HG03045 (cell line): ENCODE results near the gene AXIN1.

Experiments
- ATAC-seq: cut with Tn5 transposase; IDR thresholded peaks from one replicate; pipeline ENCODE4 v1.9.1; 2021; ENCODE audit warnings: mild to moderate bottlenecking, moderate library complexity; ENCODE audit not compliant: unreplicated experiment

AXIN1 gene

DNA sequence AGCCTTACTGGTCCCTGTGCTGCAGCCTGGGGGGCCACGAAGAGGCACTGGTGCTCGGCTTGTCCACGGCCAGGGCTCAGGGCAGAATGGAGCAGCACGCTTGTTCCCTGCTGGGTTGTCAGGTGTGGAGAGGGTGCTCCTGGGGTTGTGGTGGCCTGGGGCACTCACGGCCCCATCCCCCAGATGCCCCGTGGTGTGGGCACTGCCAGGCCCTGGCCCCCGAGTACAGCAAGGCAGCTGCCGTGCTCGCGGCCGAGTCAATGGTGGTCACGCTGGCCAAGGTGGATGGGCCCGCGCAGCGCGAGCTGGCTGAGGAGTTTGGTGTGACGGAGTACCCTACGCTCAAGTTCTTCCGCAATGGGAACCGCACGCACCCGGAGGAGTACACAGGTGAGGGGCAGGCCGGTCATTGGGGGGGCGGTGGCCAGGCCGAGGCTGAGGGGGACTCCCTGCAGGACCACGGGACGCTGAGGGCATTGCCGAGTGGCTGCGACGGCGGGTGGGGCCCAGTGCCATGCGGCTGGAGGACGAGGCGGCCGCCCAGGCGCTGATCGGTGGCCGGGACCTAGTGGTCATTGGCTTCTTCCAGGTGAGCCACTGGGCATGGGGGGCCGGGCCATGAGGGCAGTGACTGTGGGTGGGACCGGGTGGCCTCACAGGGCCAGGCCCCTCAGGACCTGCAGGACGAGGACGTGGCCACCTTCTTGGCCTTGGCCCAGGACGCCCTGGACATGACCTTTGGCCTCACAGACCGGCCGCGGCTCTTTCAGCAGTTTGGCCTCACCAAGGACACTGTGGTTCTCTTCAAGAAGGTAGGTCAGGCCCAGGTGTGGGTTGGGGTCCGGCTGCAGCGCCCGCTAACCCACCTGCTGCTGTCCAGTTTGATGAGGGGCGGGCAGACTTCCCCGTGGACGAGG, 68.1 kb downstream of the AXIN1 start:
- no peak for ATAC-seq

DNA sequence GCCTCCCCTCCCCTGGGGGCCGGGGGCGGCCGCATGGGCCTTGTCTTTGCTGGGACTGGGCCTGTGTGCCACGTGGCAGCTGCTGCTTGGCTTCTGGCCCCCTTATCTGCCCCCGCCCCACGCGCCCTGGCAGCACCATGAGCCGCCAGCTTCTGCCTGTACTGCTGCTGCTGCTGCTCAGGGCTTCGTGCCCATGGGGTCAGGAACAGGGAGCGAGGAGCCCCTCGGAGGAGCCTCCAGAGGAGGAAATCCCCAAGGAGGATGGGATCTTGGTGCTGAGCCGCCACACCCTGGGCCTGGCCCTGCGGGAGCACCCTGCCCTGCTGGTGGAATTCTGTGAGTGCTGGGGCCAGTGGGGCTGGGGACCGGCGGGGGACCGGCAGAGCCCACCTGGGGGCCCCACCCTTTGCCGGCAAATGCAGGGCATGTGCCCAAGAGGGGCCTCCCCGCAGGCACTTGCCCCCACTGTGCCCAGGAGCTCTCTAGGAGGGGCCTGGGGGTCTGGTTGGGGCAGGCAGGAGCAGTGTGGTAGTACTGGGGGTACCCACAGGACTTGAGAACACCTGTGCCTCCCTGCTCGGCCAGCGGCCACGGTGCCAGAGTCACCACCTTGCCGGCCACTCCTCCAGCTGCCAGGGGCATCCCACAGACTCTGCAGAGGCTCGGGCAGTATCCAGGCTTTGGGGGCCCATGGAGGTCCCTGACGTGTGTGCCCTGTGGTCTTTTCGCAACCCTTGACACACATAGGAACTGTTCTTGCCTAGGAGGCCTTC, 69.3 kb downstream of the AXIN1 start, which contains the start of gene PDIA2:
Gene PDIA2 (plus strand): TSS at position 132 of the 773 bp plus-strand sequence. CDS start 6 bp downstream, at position 138.
- no peak for ATAC-seq

DNA sequence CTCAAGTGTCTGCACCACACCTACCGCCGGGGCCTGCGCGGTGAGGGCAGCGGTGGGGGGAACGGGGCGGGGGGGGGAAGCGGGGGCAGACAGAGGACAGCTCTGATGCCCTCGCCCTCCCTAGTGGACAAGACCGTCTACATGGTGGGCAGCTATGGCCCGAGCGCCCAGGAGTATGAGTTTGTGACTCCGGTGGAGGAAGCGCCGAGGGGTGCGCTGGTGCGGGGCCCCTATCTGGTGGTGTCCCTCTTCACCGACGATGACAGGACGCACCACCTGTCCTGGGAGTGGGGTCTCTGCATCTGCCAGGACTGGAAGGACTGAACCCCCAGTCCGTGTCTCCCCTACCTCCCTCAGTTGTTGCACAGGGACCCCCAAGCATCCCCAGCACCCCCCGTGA, 70.0 kb downstream of the AXIN1 start:
- no peak for ATAC-seq

DNA sequence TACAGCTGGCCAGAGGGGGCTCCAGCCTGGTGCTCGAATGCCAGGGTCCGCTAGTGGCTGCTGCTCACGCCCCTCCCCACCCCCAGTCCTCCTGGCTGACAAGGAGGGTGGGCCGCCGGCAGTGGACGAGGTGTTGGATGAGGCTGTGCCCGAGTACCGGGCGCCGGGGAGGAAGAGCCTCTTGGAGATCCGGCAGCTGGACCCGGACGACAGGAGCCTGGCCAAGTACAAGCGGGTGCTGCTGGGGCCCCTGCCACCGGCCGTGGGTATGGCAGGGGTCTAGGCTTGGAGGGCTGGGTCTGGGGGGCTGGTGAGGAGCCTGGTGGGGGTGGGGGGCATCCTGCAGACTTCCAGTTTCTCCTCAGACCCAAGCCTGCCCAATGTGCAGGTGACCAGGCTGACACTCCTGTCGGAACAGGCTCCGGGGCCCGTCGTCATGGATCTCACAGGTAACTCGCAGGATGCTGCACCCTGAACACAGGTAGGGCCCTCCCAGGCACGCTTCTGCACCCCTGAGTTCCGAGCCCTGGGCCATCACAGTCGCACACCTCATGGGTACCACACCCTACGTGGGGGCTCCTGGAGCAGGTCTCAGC, 70.8 kb downstream of the AXIN1 start:
- ATAC-seq, result no peak

DNA sequence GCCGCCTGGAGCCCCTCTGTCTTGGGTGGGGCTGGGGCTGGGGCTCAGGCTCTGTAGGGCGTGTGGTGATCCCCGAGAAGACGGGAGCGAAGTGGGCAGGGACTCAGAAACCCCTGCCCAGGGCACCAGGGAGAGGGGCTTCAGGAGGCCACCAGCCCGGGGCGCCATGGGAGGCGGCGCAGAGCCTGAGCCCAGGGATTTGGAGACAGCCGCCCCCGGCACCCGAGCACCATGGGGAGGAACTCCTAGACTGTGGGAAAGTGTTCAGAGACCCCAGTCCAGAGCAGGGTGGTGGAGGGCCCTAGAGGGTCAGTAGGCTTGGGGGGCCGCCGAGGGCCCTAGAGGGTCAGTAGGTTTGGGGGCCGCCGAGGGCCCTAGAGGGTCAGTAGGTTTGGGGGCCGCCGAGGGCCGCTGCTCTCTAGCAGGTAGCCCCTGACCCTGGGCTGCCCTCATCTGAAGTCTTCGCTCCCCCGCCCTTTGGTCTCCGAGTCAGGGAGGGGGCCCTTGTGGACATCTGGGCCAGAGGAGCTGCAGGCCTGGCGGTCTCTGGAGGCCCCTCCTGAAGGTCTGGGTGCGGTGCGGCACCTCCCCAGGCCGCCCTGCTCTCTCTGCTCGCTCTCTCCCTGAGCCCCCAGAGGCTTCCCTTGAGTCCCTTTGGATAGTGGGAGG, 71.4 kb downstream of the AXIN1 start:
- ATAC-seq, result no peak

DNA sequence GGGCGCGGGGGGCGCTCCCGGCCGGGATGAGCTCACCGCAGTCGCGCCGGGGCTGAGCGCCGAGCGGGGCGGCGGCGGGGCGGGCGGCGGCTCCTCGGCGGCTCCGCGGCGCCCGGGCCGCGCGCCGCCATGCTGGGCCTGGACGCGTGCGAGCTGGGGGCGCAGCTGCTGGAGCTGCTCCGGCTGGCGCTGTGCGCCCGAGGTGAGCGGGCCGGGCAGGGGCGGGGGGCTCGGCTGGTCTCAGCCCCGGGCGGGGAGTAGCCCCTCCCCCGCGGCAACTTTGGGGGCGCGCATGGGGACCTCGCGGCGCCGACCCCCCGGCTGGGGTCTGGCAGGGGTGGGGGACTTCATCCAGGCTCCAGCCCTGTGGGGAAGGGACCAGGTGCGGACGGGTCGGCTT, 72.0 kb downstream of the AXIN1 start, which contains the start of gene ARHGDIG:
Gene ARHGDIG (plus strand): TSS at position 40 of the 400 bp plus-strand sequence. CDS start 90 bp downstream, at position 130.
- no peak for ATAC-seq

DNA sequence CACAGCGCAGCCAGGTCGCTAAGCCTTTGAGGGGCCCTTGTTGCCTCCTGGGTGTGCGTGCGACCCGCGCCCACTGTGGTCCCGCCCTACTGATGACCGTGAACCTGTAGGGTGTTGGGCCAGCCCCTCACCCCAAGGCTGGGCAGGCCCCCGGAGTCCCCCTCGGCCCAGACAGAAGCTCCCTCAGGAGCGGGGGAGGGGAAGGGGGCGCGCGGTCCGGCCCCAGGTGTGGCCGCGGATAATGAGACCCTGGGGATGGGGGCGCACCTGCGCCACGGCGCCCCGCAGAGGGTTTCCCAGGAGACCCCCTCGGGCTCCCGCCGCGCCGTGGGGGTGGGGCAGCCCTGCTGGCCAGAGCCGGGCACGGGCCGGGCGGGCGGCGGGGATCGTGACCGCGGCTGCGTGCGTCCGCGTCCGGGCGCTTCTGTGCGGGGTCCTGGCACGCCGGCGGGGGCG, 72.5 kb downstream of the AXIN1 start:
- ATAC-seq, result no peak

DNA sequence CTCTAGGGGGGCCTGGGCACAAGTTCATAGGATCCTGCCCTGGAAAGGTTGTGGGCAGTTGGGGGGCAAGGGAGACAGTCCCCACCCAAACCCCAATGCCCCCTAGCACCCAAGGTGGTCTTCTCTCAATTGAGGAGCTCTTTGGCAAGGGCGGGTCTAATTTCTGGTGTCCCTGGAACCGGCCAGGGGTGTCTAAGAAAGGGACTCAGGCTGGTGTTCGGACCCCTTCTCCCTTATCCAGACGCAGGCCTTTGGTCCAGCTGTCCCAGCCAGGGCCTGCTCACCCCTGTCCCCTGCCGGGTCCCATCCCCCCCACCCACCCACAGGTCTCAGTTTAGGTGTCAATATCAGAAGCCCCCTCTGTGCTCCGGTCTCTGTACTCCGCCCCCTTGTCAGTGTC, 73.0 kb downstream of the AXIN1 start:
- no peak for ATAC-seq

DNA sequence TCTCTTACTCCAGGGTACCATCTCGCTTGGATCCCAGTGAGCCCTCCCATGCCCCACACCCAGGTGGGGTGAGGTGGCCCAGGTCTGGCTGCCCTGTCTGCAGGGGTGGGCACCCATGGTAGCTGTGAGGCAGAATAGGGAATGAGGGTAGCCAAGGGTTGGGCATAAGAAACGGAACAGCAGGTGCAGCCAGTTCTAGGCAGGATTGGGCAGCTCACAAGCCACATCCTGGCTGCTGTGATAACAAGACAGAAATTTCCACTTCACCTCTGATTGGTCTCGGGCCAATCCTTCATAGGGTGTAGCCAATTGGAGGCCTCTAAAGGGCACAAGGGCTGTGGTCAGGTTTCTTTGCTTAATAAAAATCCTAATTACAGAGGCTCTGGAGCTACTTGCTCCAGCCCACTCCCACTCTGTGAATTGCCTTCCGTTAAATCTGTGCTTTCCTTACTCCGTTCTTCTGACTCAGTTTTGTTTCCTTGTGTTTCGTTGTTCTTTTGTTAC, 73.6 kb downstream of the AXIN1 start:
- no peak for ATAC-seq

DNA sequence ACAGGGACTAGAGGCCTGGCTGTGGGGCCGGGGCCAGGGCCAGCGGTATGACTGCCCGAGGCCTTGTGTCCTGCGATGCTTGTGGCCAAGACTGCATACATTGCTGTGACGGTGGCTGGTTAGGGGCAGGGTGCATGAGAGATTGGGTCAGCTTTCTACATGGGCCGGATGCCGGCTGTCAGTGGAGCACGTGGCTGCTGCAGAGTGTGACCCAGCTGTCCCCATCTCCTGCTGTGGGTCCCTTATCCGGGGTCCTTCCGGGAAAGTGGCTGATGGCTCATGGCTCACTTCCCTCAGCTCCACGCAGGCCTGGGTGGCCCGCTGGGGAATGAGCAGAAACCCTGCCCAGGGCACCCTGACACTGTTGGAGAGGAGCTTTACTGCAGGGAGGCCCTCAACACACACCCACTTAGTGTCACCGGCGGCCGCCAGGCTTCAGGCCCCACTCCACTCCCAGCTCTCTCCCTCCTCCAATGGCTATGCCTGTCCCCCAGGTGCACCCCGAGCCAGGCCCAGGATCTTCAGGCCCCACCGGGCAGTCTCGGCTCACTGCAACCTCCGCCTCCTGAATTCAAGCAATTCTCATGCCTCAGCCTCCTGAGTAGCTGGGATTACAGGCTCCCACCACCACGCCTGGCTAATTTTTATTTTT, 76.0 kb downstream of the AXIN1 start:
- ATAC-seq, result no peak

DNA sequence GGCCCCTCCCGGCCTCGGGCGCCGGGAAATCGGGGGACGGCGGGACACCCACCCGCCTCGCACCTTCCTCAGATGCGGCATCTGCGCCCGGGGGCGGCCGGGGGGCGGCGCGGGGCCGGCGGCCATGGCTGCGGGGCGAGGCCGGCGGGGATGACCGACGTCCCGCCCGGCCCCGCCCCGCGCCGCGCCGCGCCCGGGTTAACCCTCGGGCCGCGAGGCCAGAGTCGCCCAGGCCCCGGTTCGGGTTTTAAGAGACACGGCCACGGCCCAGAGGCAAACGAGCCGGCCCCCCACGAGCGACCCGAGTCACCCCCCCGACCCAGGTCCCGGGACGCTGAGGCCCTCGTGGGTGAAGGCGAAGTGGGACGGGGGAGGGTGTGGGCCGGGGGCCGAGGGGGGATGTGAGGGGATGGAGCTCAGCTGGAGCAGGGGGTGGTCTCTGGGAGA, 76.7 kb downstream of the AXIN1 start, which contains the start of gene RGS11:
Gene RGS11 (minus strand): TSS at position 159 of the 447 bp plus-strand sequence. CDS start 33 bp downstream, at position 126.
- ATAC-seq, result no peak

DNA sequence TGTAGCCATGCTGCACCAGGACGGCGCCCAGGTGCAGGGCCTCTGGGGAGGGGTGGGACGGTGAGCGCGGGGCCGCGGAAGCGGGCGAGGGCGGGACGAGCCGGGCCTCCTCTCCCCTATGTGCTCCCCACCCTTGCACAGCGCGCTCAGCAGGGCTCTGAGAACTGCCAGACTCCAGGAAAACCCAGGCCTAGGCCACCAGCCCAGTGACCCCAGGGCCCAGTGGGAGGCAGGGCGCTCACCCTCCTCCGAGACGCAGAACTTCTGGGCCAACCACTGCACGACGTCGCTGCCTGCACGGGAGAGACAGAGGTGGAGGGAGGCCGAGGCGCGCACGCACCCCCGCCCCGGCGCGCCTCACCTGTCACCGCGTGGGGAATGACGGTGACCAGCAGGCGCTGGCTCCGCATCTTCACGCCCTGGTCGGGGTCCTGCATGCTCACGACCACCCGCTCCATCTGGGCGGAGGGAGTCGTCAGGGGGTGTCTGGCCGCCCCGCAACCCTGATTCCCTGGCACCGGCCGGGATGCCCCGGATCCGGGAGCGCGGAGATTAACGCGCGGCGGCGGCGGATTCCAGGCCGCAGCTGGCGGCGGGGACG, 77.4 kb downstream of the AXIN1 start:
- no peak for ATAC-seq

DNA sequence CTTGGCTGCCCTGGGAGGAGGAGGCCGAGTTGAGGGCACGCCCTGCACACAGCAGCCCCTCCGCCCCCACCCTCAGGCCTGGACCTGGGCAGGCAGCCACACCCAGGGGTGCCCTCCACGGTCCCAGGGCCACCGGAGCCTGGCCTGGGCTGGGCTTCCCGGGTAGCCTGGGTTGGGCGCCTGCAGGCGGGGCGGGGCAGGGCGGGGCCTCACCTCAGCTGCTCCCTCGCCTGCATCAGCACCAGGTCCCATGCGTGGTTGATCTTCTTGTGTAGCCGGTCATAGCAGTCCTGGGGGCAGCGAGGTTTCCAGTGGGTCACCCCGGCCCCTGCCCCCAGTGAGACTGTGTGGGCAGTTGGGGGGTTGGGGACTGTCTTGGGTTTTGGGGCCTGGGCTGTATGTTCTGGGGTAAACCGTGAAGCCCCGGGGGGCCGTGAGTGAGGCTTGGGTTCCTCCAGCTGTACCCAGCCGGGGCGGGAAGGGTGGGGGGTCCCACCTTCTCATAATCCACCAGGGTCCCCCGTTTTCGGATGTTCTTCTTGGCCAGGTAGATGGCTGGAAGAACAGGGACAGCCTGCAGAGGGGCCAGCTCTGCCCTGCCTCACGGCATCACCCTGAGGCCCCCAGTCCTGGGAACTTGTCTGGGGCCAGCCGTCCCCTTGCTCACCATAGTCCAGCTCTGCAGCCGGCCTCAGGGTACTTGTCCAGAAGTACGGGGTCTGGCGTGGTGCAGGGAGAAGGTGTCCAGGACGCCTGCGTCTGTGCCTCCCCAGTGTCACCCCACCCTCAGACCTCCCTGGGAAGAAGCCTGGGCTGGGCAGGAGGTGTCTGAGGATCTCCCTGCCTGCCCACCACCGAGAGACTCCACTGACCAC, 78.7 kb downstream of the AXIN1 start:
- no peak for ATAC-seq

DNA sequence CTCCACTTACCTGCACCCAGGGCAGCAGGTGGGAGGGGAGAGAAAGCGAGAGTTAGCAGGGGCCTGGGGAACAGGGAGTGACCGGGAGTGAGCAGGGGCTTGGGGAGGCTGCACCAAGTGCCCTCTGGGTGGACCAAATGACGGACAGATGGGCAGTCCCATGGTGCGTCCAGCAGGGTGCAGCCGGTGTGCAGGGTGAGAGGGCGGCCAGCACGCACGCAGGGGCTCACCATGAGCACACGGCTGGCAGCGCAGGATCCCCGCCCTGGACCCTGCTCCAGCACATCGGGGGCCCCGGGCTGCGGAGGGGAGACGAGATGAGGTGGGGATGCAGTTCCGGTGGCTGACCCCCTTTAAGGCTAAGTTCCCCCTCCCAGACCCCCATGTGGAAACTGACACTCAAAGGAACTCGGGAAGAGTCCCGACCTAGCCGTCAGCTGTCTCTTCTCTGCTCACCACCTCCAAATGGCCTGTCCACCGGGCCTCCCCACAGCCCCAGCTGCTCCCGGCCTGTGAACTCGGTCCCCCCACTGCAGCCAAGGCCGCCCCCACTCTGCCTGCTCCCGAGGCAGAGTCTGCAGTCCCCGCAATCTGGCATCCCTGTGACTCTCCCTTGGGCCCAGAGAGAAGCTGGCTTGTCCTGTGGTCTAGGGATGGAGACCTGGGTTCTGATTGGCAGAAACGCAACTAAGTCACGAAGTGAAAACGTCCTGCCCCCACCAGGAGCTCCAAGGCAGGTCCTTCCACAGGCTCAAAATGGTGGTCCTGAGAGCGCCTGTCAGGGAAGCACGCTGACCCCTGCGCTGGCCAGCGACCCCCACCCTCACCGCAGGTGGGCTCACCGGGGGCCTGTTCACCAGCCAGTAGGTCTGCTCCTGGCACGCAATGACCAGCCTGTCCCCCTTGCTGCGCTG, 79.6 kb downstream of the AXIN1 start:
- no peak for ATAC-seq

DNA sequence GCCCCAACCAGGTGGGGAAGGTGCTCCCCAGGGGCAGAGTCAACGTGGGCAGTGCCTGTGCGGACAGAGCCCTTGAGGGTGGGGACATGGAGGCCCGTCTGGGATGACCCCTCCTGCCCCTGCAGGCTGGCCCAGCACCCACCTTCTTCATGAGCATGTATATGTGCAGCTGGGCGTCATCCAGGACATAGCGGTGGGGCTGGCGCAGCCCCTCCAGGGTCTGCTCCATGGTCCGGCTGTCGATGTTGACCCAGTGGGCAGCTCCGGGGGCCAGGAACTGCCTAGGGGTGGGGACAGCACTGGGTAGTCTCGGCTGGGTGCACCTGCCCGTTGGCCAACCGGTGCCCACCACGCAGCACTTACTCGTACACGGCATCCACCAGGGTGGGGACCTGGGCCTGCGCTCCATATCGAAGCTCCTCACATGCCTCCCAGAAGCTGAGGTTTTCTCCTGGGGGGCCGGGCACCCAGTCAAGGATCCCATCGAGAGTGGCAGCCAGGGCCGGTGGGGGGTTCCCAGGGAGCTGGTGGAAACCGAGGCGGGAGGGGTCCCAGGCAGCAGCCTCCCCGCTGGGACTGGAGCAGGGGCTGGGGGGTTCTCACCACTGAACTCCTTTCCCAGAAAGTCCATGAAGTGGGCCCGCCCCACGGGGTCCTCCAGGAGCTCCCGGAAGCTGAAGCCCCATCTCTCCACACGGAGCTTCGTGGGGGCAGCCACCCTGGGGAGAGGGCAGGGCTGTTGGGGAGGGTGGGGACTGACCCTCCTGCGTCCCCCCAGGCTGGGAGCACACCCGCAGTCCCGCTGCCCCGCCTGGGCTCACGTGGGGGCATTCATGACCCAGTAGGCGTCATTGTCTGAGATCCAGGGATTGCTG, 81.9 kb downstream of the AXIN1 start:
- no peak for ATAC-seq

DNA sequence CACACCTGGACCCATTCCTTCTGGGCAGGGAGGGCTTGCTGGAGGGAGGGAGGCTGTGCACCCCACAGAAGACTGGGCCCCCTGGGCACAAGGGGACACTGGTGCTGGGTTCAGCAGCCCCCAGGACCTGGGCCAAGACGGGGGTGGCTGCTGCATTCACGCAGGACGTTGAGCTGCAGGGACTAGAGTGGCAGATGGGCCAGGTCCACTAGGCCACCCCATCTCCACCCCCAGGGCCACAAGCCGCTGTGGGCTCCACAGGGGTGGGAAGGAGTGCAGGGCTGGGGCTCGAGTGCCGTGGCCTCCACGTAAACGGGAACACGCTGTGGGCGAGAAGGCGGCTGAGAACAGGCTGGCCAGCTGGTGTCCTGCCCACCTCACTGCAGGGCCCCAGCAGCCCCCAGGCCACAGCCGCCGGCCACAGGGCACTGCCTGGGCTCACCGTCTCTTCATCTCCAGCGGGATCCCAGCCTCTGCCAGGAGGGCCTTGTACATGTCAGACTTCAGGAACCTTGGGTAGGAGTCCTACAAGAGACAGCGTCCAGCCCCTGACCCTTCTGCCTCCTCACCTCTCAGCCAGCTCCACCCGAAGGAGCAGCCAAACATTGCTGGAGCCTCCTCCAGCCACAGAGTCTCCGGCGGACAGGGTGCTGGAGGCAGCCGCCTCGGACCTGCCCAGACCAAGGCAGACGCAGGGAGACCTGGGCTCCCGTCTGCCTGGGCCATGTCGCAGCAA, 83.3 kb downstream of the AXIN1 start:
- no peak for ATAC-seq
